HepG2 (cell line): ENCODE results near the gene HDAC5. TPM values are rescaled to one million over a fixed set of nuclear protein-coding genes. Genes with fewer than 3 reads are reported as not detected.

ENCODE experiments used
- ATAC-seq: fragments of 200-7000 bp; cut with Tn5 transposase; 3 replicates; pipeline ENCODE4 v1.9.1; 2020; ENCODE audit warnings: mild to moderate bottlenecking, moderate library complexity
- BruUV-seq: library from RNA; stranded (reverse); fragments of 400-500 nt; replicated peaks from 2 replicates; lab custom pipeline; 2021; lab: Mats Ljungman, UMichigan
- CTCF ChIA-PET: fragments of 300-600 bp; formaldehyde crosslinking; extraction: SDS; loops from one replicate; lab custom pipeline; 2021; ENCODE audit warnings: low total read pairs, inconsistent platforms, low intra/inter-chr PET ratio; lab: Yijun Ruan, JAX
- POLR2A ChIA-PET: fragments of 350-600 bp; sonication (Branson Sonifier 250); formaldehyde crosslinking; loops from one replicate; lab custom pipeline; 2020; ENCODE audit warnings: antibody characterized with exemption, inconsistent platforms; lab: Yijun Ruan, JAX
- DNase-seq: peaks from one replicate; pipeline ENCODE4 v3.0.0-alpha.2; 2015; ENCODE audit warnings: low spot score
- FAIRE-seq: peaks from 3 replicates; lab custom pipeline; 2011; peaks lifted over from hg19 to GRCh38; lab: Jason Lieb, UNC
- H2AFZ ChIP-seq: one replicate; pipeline ENCODE4 v1.6.1; 2011; ENCODE audit warnings: low read length, inconsistent platforms
- H3K27ac ChIP-seq: fragments of 300-600 bp; 3 replicates; pipeline ENCODE4 v1.8.0; 2011; ENCODE audit warnings: mixed run types, mild to moderate bottlenecking, mixed read lengths, low read length, inconsistent platforms; ENCODE audit not compliant: insufficient read depth; ENCODE audit errors: extremely low read length
- H3K27me3 ChIP-seq, 2 experiments: fragments of 200-600 bp in 1 of 2; 2 replicates in 1 of 2; 3 replicates in 1 of 2; pipeline versions ENCODE4 v1.6.0 to v1.8.0; 2011; ENCODE audit warnings: low read length in 2 of 2, mild to moderate bottlenecking in 2 of 2, moderate library complexity in 2 of 2, inconsistent platforms in 1 of 2; ENCODE audit not compliant: insufficient read depth in 2 of 2, control insufficient read depth in 1 of 2
- H3K36me3 ChIP-seq, 2 experiments: fragments of 200-600 bp in 1 of 2; replicated peaks in 1 of 2; 2 replicates in 1 of 2; 3 replicates in 1 of 2; pipeline versions ENCODE4 v1.5.1 to v1.8.0; 2011; ENCODE audit warnings: low read length in 2 of 2, inconsistent platforms in 1 of 2; ENCODE audit not compliant: insufficient read depth in 2 of 2, control insufficient read depth in 1 of 2
- H3K4me1 ChIP-seq: 2 replicates; pipeline ENCODE4 v1.5.1; 2012; ENCODE audit warnings: low read length, inconsistent platforms; ENCODE audit not compliant: insufficient read depth
- H3K4me2 ChIP-seq: 2 replicates; pipeline ENCODE4 v1.6.0; 2011; ENCODE audit warnings: low read depth, low read length, inconsistent platforms
- H3K4me3 ChIP-seq, 3 experiments: fragments of 200-600 bp in 1 of 3; sonication (generic), shearing (Covaris generic) in 1 of 3; replicated peaks in 1 of 3; 2 replicates each; pipeline ENCODE4 v1.5.1; 2011 to 2016; ENCODE audit warnings: low read length in 3 of 3, inconsistent platforms in 2 of 3, low read depth in 2 of 3, mild to moderate bottlenecking in 2 of 3, control low read depth in 1 of 3, mixed read lengths in 1 of 3; ENCODE audit not compliant: insufficient read depth in 1 of 3
- H3K79me2 ChIP-seq: one replicate; pipeline ENCODE4 v1.6.1; 2011; ENCODE audit warnings: low read length, inconsistent platforms; ENCODE audit not compliant: insufficient read depth
- H3K9ac ChIP-seq: 2 replicates; pipeline ENCODE4 v1.6.0; 2011; ENCODE audit warnings: mild to moderate bottlenecking, low read depth, low read length, inconsistent platforms; ENCODE audit not compliant: insufficient read depth
- H3K9me3 ChIP-seq: 2 replicates; pipeline ENCODE4 v1.5.1; 2012; ENCODE audit warnings: mild to moderate bottlenecking, low read length
- H4K20me1 ChIP-seq: 2 replicates; pipeline ENCODE4 v1.6.0; 2011; ENCODE audit warnings: inconsistent platforms, mild to moderate bottlenecking, low read length, moderate library complexity; ENCODE audit not compliant: insufficient read depth
- NCOR1 ChIP-seq: fragments of 200-600 bp; sonication (generic); IDR thresholded peaks from 2 replicates; pipeline ENCODE4 v1.7.0; 2017; ENCODE audit warnings: antibody characterized with exemption, low read length, borderline replicate concordance
- NFAT5 ChIP-seq: sonication (generic); formaldehyde crosslinking; IDR thresholded peaks from 2 replicates; pipeline ENCODE4 v1.4.0; 2020; ENCODE audit warnings: missing genetic modification reagents
- PHF5A ChIP-seq: IDR thresholded peaks from one replicate; pipeline ENCODE4 v1.6.1; 2018; ENCODE audit warnings: low read depth, missing genetic modification reagents; ENCODE audit not compliant: unreplicated experiment
- RARA ChIP-seq: IDR thresholded peaks from 2 replicates; pipeline ENCODE4 v1.6.1; 2016; ENCODE audit warnings: missing genetic modification reagents, missing compliant biosample characterization
- RXRA ChIP-seq: sonication (generic); formaldehyde crosslinking; IDR thresholded peaks from 2 replicates; pipeline ENCODE4 v1.5.1; 2020; ENCODE audit warnings: missing genetic modification reagents
- SRSF4 ChIP-seq: fragments of 200-400 bp; formaldehyde crosslinking; IDR thresholded peaks from one replicate; pipeline ENCODE4 v1.6.1; 2018; ENCODE audit warnings: mild to moderate bottlenecking, low read depth, low read length, moderate library complexity; ENCODE audit not compliant: poor library complexity, severe bottlenecking
- TFAP4 ChIP-seq: sonication (generic); IDR thresholded peaks from 2 replicates; pipeline ENCODE4 v1.6.1; 2016; ENCODE audit warnings: low read depth, borderline replicate concordance
- ZNF367 ChIP-seq: sonication (generic); formaldehyde crosslinking; IDR thresholded peaks from 2 replicates; pipeline ENCODE4 v1.4.0; 2020; ENCODE audit warnings: missing genetic modification reagents, borderline replicate concordance
- ZNF766 ChIP-seq: sonication (generic); formaldehyde crosslinking; IDR thresholded peaks from 2 replicates; pipeline ENCODE4 v1.5.0; 2020; ENCODE audit warnings: missing genetic modification reagents, borderline replicate concordance
- WGBS: methylation state at CpG from one replicate; pipeline ENCODE4 v1.1.6; 2017; ENCODE audit warnings: low lambda C conversion rate; 5-methylcytosine and 5-hydroxymethylcytosine counted together
- in situ Hi-C: cut with HindIII; loops from 2 replicates; pipeline ENCODE4 v1.10.0; 2017; ENCODE audit warnings: low pct_unique_long_range_greater_than_20kb; ENCODE audit not compliant: extremely low pct_ligation_motif_present
- intact Hi-C: fragments of 100-400 bp; cut with micrococcal nuclease; formaldehyde crosslinking; loops from one replicate; pipeline ENCODE4 v1.10.0; 2022; ENCODE audit not compliant: unreplicated experiment
- polyA plus RNA-seq, 8 experiments: library from polyadenylated mRNA; depleted of rRNA in 3 of 8; stranded (reverse) in 7 of 8; unstranded in 1 of 8; fragments of >200 nt; fragmentation: Illumina TruSeq in 4 of 8; extraction: Trizol in 4 of 8; gene quantifications; 2 replicates each; pipeline versions ENCODE4 v1.2.1 to v1.2.3, GENCODE V29; 2011 to 2016; ENCODE audit warnings: low read depth in 4 of 8, missing spikeins in 1 of 8, mixed read lengths in 1 of 8; ENCODE audit not compliant: insufficient read depth in 1 of 8
- total RNA-seq, 5 experiments: library from RNA; depleted of rRNA; stranded (reverse); fragments of >200 nt; fragmentation: Illumina TruSeq; extraction: Trizol; gene quantifications; 2 replicates each; pipeline ENCODE4 v1.2.3, GENCODE V29; 2016; ENCODE audit warnings: low read depth in 1 of 5

The HDAC5 gene
- total and polyA plus RNA-seq, 2 of the 13 experiments (the other 11 are each of a cell fraction or from before 2014, with no cell fraction given) = 46.4 to 85.4 TPM

GRCh38 chr17:44061446-44061845, 62.0 kb downstream of the HDAC5 start:
- Histone ChIP-seq H2AFZ (no peak overlapping the region), H3K9me3 (no peaks in the 10 kb centered on the region), H3K9ac (no peak overlapping the region), H3K4me1 (peaks cover 60% of the 10 kb centered on the region), H3K27ac (no peak overlapping the region), H3K4me2 (no peak overlapping the region), H3K4me3 (no peak overlapping the region), H3K79me2 (peaks cover 80% of the 10 kb centered on the region), H4K20me1 (peaks cover 10% of the 10 kb centered on the region), H3K27me3 (peaks cover 0 to 3% of the 10 kb centered on the region in 2 experiments; a peak in 1 of 5 replicates), H3K36me3 (peaks cover 17 to 59% of the 10 kb centered on the region in 2 experiments)
- CTCF ChIA-PET = no interaction called here
- POLR2A ChIA-PET = no interaction called here
- in situ Hi-C loops = no loop called here
- no TSS peak for BruUV-seq
- no peak for DNase-seq
- ATAC-seq = no peak
- no peak for TF ChIP-seq ZNF766
- no peak for TF ChIP-seq TFAP4
- no peak for TF ChIP-seq NCOR1
- no peak for TF ChIP-seq SRSF4
- TF ChIP-seq ZNF367 (CRISPR knock-in tag) = no peak
- WGBS = 95% methylated on average over 1 of the region's 1 CpG
- intact Hi-C loops = no loop called here
- FAIRE-seq = no peak

GRCh38 chr17:44059101-44059892, 64.1 kb downstream of the HDAC5 start:
- Histone ChIP-seq H3K36me3 (peaks cover 24 to 73% of the 10 kb centered on the region in 2 experiments), H2AFZ (no peak overlapping the region), H3K27me3 (no peaks in the 10 kb centered on the region), H3K9ac (no peak overlapping the region), H4K20me1 (peaks cover 10% of the 10 kb centered on the region), H3K4me3 (no peak overlapping the region), H3K4me2 (no peak overlapping the region), H3K9me3 (no peaks in the 10 kb centered on the region), H3K4me1 (peaks cover 55% of the 10 kb centered on the region), H3K79me2 (peaks cover 73% of the 10 kb centered on the region), H3K27ac (no peak overlapping the region)
- no TSS peak for BruUV-seq
- CTCF ChIA-PET = no interaction called here
- FAIRE-seq = no peak
- no peak; the same call in 2 of the 3 replicates for ATAC-seq
- intact Hi-C loops = no loop called here
- in situ Hi-C loops = no loop called here
- DNase-seq = no peak
- POLR2A ChIA-PET = interaction anchor here (1.5 kb wide), 1 partner anchor 9 kb away, joined by 3 read pairs; no protein-coding TSS in a partner anchor
- 83% methylated on average over 14 of the region's 14 CpGs for WGBS
- TF ChIP-seq PHF5A (CRISPR knock-in tag) (no peak), NFAT5 (CRISPR knock-in tag) (no peak), RXRA (no peak), RARA (peak; percentile 16; the same call in 1 of the 2 replicates)
